NCI-H1694 treated with DMSO at 0.1 percent for 48 hours (cell line): ENCODE measurements around the gene RDH12.
A peak's percentile ranks its signal among the peaks of the same experiment; 100 is the strongest.
"Not testable (repeated sequence)": the region's sequence is repeated elsewhere in the genome, so short reads cannot be mapped to it uniquely, and the experiment has no call there.

ENCODE experiments used
- DNase-seq: peaks from one replicate; lab custom pipeline; 2025; lab: John Stamatoyannopoulos, UW

The RDH12 gene

DNA sequence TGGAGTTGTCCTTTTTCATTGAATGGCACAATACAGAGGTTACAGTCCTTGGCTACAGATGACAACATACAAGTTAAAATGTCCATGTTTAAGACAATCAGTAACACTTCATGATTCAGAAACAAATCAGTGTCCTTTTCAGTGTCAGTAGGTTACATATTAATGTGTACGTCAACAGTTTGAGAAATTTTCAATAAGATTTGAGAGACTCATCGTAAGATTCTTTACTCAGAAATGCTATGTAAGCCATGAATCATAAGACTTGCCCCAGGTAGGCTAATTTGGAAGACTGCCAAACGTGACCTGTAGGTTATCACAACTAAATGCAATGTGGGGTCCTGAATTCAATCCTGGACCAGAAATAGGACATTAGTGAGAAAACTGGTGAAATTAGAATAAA lies 3.5 kb downstream of the RDH12 start:
- DNase-seq = no peak

DNA sequence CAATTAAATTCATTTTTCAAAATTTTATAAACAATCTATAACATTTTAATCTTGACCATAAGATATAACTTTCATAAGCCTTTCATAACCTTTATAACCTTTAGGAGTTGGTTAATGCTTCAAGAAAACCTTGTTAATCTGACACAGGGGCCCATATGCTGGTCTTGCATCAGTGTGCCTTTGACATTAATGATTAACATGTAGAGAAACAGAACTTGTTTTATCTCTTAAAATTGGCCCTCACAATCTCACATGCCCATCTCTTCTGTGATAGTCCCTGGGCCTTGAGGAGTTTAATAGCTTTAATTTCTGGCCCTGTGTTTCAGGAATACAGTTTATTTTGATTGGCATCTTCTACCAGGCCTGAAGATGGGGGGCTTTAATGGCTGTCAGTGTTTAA lies 7.7 kb downstream of the RDH12 start:
- not testable (repeated sequence) for DNase-seq

DNA sequence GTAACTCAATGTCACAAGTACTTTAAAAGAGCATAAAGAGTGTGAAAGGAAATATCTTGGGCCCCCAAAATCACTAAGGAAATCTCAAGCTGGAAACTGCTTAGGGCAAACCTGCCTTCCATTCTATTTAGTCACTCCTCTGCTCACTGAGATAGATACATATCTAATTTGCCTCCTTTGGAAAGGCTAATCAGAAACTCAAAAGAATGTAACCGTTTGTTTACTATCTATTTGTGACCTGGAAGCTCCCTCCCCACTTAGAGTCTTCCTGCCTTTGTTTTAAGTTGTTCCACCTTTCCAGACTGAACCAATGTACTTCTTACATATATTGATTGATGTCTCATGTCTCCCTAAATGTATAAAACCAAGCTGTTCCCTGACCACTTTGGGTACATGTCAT lies 8.1 kb downstream of the RDH12 start:
- DNase-seq = not testable (repeated sequence)

DNA sequence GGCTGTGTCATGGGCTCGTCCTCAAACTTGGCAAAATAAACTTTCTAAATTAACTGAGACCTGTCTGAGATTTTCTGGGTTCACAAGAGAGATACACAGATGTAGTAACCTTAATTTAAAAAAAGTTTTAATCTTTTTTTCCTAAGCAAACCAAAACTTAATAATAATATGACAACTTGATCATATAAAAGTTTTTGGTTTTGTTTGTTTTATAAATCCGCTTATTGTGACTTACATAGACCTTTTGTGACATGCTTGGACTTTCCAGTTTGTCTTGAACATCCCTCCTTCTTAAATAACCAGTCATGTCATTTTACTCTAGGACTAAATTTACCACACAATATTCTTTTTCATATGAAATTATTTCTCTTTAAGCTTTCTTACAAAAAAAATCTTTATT lies 8.5 kb downstream of the RDH12 start:
- no peak for DNase-seq

DNA sequence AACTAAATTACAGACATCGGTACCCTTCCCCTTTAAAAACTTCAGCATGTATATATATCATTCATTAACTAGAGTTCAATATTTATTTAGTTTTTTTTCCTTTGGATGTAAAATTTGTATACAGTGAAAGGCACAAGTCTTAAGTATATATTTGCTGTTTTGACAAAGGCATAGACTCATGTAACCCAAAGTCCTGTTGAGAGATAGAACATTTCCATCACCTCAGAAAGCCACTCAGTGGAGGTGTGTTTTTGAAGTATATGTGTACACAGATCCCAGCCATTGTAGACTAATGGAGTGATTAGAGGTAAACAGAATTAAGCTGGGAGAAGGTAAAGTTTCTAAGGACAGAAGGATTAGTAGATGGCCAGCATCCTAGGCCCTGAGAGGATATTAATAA lies 15.4 kb downstream of the RDH12 start:
- no peak for DNase-seq

DNA sequence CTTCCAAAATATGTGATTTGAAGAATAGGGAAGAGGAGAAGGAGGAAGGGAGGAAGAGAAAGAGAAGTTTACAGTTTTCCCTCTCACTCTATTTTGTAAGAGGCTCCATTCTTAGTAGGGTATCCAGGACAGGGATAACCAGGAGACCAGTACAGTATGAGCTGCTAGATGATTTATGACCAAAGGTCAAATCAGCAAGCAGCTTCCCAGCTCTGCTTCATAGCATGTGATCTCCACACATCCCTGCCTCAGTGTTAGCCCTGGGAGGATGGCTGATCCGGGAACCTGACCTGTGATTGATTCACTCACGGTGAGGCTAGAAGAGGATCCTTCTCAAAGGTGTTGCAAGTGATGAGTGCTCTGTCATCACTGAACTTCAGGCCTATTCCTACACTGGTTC lies 16.6 kb downstream of the RDH12 start:
- no peak for DNase-seq

DNA sequence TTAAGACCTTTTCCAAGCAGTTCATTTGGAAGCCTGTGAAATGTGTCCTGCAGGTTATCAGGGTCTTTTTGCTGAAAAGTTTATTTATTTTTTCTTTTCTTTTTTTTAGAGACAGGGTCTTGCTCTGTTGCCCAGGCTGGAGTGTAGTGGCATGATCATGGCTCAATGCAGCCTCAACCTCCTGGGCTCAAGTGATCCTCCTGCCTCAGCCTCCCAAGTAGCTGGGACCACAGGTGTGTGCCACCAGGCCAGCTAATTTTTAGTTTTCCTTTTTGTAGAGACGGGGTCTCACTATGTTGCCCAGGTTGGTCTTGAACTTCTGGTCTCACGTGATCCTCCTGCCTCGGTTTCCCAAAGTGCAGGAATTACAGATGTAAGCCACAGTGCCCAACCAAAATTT lies 17.7 kb downstream of the RDH12 start:
- DNase-seq = not testable (repeated sequence)

DNA sequence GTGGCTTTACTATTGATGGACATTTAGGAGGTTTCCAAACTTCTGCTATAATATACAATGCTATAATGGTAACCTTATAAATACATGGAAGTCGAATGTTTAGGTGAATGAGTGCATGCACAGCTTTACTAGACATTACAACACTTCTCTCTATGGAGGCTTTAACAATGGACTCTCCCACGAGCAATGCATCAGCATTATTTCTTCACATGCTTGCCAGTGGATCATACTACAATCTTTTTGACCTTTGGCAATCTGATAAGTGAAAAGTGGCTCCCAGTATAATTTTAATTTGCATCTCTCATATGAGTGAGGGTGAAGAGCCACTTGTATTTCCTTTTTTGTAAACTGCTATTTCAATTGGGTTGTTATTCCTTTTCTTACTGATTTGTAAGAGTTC lies 18.2 kb downstream of the RDH12 start:
- DNase-seq = no peak

DNA sequence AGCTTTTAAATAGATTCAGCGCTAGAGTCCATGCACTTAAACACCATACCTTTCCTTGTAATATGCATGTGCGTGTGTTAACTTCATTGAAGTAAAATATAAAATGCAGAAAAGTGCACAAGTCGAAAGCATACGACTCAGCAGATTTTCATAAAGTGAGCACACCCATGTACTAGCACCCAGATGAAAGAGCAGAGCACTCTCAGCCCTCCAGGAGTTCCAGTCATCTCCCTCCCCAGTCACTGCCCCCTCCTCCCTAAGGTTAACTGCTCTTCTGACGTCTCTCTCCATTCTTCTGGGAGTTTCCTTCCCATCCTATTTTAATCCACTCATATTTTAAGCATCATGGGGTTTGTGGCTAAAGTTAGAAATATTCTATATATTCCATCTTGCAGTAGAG lies 20.2 kb downstream of the RDH12 start:
- DNase-seq = no peak

DNA sequence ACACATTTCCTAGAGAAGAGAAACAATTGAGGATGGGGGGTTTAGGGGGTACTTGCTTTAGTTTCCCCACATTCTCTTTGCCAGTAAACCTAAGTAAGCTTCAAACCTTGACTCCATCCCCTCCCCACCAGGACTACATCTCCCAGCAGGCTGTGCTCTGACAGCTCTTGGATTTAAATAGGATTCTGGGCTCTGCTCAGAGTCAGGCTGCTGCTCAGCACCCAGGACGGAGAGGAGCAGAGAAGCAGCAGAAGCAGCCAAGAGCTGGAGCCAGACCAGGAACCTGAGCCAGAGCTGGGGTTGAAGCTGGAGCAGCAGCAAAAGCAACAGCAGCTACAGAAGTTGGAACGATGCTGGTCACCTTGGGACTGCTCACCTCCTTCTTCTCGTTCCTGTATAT lies 20.6 kb downstream of the RDH12 start:
- DNase-seq = peak; percentile 53

DNA sequence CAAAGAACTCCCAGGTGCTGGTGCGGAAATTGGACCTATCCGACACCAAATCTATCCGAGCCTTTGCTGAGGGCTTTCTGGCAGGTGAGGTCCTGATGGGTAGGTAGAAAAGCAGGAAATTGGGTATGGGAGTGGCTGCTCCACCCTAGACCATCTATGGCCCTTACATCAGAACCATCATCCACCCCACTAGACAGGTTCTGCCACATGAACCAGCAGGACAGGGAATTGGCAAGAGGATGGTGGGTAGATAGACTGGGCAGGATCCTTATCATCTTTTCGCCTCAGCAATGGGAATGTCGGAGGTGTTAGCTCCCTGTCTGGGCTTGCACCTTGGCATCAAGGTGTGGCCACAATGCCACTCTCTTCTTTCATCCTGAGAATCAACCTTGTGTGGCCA lies 23.5 kb downstream of the RDH12 start:
- no peak for DNase-seq

DNA sequence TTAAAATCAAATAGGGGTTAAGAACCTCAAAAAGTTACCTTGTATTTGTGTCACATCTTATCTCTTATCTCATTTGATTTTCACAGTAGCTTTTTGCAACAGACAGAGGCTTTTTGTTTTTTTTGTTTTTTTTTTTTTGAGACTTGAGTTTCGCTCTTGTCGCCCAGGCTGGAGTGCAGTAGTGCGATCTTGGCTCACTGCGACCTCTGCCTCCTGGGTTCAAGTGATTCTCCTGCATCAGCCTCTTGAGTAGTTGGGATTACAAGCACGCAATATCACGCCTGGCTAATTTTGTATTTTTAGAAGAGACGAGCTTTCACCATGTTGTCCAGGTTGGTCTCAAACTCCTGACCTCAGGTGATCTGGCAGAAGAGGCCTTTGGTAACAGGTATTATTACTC lies 25.7 kb downstream of the RDH12 start:
- DNase-seq = no peak

DNA sequence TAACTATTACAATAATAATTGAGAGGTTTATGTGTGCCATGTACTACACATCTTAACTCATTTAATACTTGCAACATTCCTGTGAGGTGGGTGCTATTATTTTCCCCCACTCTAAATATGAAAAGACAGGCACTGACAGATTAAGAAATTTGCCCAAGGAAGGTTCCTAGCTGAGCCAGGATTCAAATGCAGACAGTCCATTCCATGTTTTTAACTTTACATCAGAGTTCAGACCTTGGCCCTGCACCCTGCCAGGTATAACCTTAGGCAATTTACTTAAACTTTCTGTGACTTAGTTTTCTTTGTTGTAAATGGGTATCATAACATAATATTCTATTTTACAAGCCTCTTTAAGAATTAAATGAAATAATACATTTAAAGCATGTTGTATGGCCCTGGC lies 26.6 kb downstream of the RDH12 start:
- DNase-seq = no peak

DNA sequence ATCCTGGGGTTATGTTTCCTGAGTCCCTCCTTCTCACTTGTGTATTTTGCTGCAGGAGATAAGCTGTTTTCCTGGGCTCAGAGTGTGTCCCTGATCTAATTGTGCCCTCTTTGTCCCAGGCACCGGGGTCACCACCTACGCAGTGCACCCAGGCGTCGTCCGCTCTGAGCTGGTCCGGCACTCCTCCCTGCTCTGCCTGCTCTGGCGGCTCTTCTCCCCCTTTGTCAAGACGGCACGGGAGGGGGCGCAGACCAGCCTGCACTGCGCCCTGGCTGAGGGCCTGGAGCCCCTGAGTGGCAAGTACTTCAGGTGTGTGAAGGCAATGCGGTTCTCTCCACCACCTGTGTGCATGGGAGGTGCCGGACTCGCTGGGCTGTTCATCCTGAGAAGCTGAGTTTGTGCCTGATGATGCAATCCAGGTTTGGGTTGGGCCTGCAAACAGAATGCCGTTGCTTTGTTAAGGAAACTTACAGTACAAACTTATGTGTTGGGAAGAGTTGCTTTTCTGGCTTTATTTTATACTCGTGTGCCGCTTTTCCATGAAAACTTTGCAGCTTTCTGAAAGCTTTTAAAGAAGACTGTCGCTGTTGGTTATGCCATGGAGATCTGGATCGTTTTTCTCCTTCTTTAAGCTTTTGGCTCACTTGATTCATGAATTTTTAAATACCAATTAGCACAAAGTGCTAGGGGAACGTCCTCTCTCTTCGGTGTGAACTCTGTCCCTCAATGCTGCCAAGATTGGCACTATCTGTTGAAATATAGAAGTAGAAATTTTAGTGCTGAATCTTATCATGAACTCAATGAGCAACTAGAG lies 27.6 kb downstream of the RDH12 start:
- DNase-seq = no peak

DNA sequence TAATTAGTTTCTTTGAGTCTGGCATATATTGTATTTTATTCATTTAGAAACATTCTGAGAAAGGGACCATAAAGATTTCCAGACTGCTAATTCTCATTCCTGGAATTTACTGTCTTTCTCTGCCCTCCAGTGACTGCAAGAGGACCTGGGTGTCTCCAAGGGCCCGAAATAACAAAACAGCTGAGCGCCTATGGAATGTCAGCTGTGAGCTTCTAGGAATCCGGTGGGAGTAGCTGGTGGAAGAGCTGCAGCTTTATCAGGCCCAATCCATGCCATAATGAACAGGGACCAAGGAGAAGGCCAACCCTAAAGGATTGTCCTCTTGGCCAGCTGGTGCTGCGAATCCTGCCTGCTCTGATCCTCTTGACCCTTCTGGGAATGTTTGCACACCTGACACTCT lies 31.9 kb downstream of the RDH12 start:
- no peak for DNase-seq

DNA sequence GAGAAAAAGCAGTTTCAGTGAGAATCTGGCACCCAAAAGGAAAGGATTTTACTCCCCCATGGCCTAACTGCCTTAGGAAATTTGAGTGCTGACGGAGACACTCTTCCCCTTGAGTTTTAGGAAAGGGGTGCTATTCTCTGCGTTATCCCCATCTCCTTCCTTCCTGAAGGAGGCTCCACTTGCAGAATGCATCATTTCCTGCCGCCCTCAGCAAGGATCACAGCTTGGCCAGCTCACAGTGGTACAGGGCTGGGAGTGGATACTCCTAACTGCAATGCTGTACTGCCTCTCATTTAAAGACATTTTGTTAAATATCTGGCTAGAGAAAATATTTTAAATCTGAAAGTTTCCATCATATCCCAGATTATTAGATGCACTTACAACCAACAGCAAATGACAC lies 33.0 kb downstream of the RDH12 start:
- DNase-seq = no peak

DNA sequence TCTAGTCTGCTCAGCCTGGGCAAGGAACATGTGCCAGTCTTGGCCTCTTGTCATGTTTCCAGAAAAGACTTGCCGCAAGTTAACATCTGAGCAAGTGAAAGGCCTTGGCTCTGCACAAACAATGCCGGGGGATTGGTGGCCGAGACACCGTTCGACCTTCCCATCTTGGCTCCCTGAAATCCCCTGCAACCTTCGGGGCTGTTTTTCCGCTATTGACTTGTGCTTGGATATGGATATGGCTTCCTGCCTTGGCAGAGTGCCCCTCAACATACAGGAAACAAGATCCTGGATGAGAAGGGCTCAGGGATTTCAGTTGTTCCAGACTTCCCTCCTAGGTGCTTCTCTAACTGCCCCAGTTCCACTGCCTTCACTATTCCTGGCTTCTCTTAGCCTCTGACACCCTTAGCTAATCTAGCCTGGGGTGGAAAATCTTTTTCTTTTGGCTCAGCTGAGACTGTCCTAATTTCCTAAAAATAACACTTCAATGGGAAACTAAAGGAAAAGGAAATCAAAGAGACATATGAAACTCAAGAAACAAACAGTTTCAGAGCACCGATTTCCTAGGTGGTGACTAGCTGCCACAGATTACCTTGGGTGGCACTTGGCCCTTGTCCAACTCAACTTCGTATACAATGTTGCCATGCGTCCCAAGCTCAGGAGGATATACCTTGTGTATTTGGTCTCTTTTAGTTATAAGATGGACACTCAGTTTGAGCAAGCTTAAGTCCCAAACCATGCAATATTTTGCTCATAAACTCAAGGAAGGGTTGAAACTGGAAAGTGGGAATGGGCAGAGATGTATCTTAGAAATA lies 33.9 kb downstream of the RDH12 start:
- no peak for DNase-seq

DNA sequence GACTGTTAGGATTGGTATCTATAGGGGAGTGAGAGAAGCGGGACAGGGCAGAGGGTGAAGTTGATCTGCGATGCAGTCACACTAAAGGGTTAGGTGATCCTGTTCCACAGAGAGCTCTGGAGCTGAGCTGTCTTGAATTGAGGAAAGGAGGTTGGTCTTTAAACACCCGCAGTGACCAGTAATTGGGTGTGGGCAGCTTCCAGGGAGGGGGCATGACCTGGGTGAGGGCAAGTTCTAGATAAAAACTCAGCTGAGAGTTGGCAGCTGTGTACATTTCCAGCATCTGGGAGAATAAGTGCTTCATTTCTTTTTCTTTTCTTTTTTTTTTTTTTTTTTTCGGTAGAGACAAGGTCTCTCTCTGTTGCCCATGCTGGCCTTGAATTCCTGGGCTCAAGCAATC lies 35.1 kb downstream of the RDH12 start:
- no peak for DNase-seq

DNA sequence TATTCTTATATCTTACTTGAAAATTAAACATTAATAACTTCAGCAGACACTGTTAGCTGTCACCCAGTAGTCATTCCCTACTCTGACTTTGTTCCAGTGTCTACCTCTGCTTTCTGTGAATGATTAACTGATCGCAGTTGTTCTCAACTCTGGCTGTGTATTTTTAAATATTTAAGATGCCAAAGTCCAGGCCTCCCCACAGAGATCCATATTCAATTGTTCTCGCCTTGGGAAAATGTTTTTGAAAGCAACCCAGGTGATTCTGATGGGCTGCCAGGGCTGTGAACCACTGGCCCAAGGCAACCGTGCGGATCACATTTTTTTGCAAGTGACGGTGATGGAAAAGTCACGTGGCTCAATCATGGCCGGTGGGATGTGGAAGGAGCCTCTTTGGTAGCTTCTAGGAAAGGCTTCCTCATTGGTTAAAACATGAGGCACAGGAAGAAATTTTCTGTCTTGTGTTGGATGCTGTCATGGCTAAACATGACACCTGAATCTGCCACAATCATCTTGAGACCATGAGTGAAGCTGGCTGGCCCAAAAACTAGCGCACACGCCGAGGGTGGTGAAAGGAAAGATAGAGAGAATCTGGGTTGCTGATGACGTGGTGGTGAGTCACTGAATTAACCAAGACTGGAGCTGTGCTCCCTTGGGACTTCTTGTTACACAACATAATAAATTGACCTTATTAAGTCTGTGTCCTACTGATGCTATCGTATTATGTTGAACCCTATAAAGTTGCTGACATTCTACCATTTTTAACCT lies 37.2 kb downstream of the RDH12 start:
- DNase-seq = no peak

DNA sequence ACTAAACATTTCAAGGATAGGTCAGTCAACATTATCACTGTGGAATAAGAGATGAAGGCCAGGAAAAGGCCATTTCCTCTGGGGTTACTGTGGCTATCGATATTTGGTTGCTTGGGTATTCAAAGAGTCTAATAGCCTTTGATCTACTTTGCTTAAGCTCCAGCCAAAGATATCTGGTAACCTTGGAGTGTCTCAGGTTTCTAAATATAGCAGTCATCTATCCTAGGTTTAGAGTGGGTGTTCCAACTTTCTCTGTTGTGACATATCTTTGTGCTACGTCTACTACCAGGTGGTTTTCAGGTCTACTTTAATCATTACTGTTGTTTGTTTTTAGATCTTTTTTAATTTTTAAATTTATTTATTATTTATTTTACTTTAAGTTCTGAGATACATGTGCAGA lies 42.4 kb downstream of the RDH12 start:
- no peak for DNase-seq

DNA sequence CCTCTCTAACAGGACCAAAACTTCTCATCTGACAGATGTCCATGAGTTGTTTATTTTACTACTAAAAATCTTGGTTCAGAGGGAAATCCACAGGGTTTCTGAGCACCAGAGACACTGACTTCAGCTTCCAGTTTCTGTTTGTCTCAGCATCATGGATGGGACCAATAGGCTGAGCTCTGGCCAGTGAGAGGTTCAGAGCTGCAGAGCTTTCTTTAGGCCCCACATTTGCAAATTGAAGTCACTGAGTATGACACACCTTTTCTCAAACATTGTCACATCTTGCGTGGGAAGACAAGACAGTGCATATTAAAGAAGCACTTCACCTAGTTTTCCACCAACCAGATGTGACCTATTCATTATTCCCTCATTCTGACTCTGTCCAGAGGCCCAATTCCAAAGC lies 45.2 kb downstream of the RDH12 start:
- no peak for DNase-seq

DNA sequence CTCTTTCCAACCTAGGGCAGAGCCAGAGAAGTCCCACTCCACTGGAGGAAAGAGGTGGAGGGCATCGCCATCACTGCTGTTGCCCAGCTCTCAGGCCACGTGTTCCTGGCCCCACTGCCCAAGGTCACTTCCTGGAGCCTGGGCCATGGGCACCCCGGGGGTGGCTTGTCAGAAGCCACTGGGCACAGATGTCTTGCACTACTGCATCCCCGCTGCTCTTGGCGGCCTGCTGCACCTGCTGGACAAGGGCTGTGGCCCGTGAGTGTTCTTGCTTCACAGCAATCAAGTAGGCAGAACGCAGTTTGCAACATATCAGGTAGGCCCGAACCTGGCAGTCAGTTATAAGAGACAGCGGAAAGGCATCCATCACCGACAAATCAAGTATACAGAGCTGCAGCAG lies 46.6 kb downstream of the RDH12 start:
- DNase-seq = no peak
